AG09309 (cell line): ENCODE data around the gene TMTC2.

Experiments used
- DNase-seq: peaks from one replicate; pipeline ENCODE4 v3.0.0-alpha.2; 2010; ENCODE audit warnings: low read depth
- H3K4me3 ChIP-seq: 2 replicates; pipeline ENCODE4 v1.5.1; 2011; ENCODE audit warnings: mild to moderate bottlenecking, low read depth, low read length, moderate library complexity; ENCODE audit not compliant: control insufficient read depth
- CTCF ChIP-seq: IDR thresholded peaks from 2 replicates; pipeline ENCODE4 v1.5.1; 2011; ENCODE audit warnings: mild to moderate bottlenecking, low read depth, low read length, inconsistent platforms; ENCODE audit not compliant: insufficient read depth, control insufficient read depth; ENCODE audit errors: missing control alignments

Gene TMTC2

GRCh38 chr12:83143950-83144349 lies 457.2 kb downstream of the TMTC2 start:
- no peak overlapping the region for H3K4me3 ChIP-seq
- DNase-seq: no peak
- no peak for TF ChIP-seq CTCF

GRCh38 chr12:83145325-83145840 lies 458.7 kb downstream of the TMTC2 start:
- no peak for TF ChIP-seq CTCF
- H3K4me3 ChIP-seq: no peak overlapping the region
- no peak for DNase-seq

GRCh38 chr12:83147341-83147740 lies 460.6 kb downstream of the TMTC2 start:
- H3K4me3 ChIP-seq: no peak overlapping the region
- TF ChIP-seq CTCF: no peak
- DNase-seq: no peak

GRCh38 chr12:83149987-83150386 lies 463.3 kb downstream of the TMTC2 start:
- no peak overlapping the region for H3K4me3 ChIP-seq
- TF ChIP-seq CTCF: no peak
- no peak for DNase-seq

- TF ChIP-seq CTCF: no peak
- no peak for DNase-seq
- H3K4me3 ChIP-seq: no peak overlapping the region
Measured at GRCh38 chr12:83150465-83151189, 463.9 kb downstream of the TMTC2 start.

- TF ChIP-seq CTCF: no peak
- no peak for DNase-seq
- H3K4me3 ChIP-seq: no peak overlapping the region
Measured at GRCh38 chr12:83153177-83153576, 466.5 kb downstream of the TMTC2 start.
